Right lobe of liver (tissue), 6 donors: ENCODE results near the gene GCAT. TPM values are rescaled to one million over a fixed set of nuclear protein-coding genes. Genes with fewer than 3 reads are reported as not detected.

ENCODE experiments used
- ATAC-seq, 4 donors: fragments of 200-7000 bp; cut with Tn5 transposase; one replicate each; pipeline ENCODE4 v1.9.1; 2020; ENCODE audit warnings: mild to moderate bottlenecking in 4 of 4, moderate library complexity in 4 of 4
- DNase-seq, 3 donors: peaks; one replicate each; pipeline ENCODE4 v3.0.0-alpha.2; 2020
- H3K27ac ChIP-seq, 3 donors: fragments of 200-600 bp; one replicate each; pipeline ENCODE4 v1.8.0; 2022
- H3K27me3 ChIP-seq, 2 donors: fragments of 200-600 bp; one replicate each; pipeline ENCODE4 v1.8.0; 2022
- H3K36me3 ChIP-seq, 4 donors: fragments of 200-600 bp; sonication (generic) in 1 of 4; one replicate each; pipeline versions ENCODE4 v1.5.1 to v1.8.0; 2017 to 2022; ENCODE audit warnings: control low read depth in 1 of 4
- H3K4me1 ChIP-seq, 4 donors: fragments of 200-600 bp; sonication (generic) in 1 of 4; one replicate each; pipeline versions ENCODE4 v1.5.1 to v1.8.0; 2017 to 2022; ENCODE audit warnings: control low read depth in 1 of 4
- H3K4me3 ChIP-seq, 3 donors: fragments of 200-600 bp; one replicate each; pipeline ENCODE4 v1.8.0; 2022
- H3K9me3 ChIP-seq, 4 donors: fragments of 200-600 bp; sonication (generic) in 1 of 4; one replicate each; pipeline versions ENCODE4 v1.5.1 to v1.8.0; 2017 to 2022; ENCODE audit warnings: control low read depth in 1 of 4
- POLR2A ChIP-seq: fragments of 450-650 bp; IDR thresholded peaks from one replicate; pipeline ENCODE4 v1.6.1; 2017; ENCODE audit warnings: antibody characterized with exemption, mild to moderate bottlenecking
- WGBS: methylation state at CpG from one replicate; pipeline ENCODE4 v1.1.6; 2018; ENCODE audit warnings: low coverage, low lambda C conversion rate; ENCODE audit not compliant: insufficient coverage; ENCODE audit errors: missing lambda C conversion rate; 5-methylcytosine and 5-hydroxymethylcytosine counted together
- intact Hi-C, 2 donors: fragments of 100-400 bp; cut with DNase I; formaldehyde crosslinking; loops; one replicate each; pipeline versions ENCODE4 v1.11.2 to v1.14.1; 2022
- total RNA-seq, 6 experiments: library from RNA; depleted of rRNA in 2 of 6; stranded (reverse); fragments of >200 nt in 2 of 6; fragmentation: NEBNext Ultra II Directional in 3 of 6; extraction: Animal tissue kit (Norgen Biotek cat#: 25700) in 3 of 6; gene quantifications; one replicate each; pipeline versions ENCODE4 v1.1.0 to v1.2.4, GENCODE V29; 2016 to 2023
- TF ChIP-seq, protein P1 (sequence below), 4 donors: fragments of 200-600 bp in 3 of 4; fragments of 450-650 bp in 1 of 4; IDR thresholded peaks; one replicate each; pipeline versions ENCODE4 v1.5.1 to v1.8.0; 2016 to 2022; ENCODE audit warnings: antibody characterized with exemption in 4 of 4, mild to moderate bottlenecking in 2 of 4
- donor health status: DM: no; HTN: yes; CAD: no.
- donor health status: DM: no; HTN: no; CAD: no.
- donor health status: DM: no; HTN: no; CAD: no.
- donor health status: DM: no; HTN: yes; CAD: no.
- donor health status: DM: no; HTN: yes; CAD: no.

Gene GCAT
- total RNA-seq, 6 experiments from 2014 or later = 21.9 to 43.0 (median 29.8) TPM

DNA sequence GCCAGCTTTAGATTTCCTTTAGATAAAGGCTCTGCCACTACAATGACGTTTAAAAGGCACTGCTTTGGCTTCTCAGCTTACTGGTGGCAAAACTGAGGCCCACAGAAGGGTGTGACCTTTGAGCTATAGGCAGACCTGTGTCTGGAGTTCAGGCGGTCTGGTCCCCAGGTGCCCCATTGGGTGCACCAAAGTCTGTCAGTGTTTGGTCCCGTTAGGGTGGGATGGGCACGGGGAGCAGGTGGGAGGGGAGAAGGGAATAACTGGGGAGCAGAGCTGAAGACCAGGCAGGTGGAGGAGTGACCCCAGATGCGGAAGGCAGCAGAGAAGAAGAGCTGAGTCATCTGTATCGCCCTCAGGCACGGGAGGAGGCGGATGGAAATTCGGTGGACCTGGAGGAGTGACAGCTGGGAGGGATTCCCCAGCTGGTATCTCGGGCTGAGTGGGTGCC lies 45.3 kb upstream of the GCAT start:
- TF ChIP-seq, protein P1, sequence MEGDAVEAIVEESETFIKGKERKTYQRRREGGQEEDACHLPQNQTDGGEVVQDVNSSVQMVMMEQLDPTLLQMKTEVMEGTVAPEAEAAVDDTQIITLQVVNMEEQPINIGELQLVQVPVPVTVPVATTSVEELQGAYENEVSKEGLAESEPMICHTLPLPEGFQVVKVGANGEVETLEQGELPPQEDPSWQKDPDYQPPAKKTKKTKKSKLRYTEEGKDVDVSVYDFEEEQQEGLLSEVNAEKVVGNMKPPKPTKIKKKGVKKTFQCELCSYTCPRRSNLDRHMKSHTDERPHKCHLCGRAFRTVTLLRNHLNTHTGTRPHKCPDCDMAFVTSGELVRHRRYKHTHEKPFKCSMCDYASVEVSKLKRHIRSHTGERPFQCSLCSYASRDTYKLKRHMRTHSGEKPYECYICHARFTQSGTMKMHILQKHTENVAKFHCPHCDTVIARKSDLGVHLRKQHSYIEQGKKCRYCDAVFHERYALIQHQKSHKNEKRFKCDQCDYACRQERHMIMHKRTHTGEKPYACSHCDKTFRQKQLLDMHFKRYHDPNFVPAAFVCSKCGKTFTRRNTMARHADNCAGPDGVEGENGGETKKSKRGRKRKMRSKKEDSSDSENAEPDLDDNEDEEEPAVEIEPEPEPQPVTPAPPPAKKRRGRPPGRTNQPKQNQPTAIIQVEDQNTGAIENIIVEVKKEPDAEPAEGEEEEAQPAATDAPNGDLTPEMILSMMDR (IDR thresholded peaks at IDR 0.05) = no peak
- TF ChIP-seq POLR2A = no peak
- Histone ChIP-seq H3K36me3 (peaks cover 0 to 14% (median 10%) of the 10 kb centered on the region in 4 donors), H3K27me3 (no peaks in the 10 kb centered on the region), H3K27ac (no peak overlapping the region), H3K4me3 (no peak overlapping the region), H3K4me1 (peaks cover 0 to 31% (median 15%) of the 10 kb centered on the region in 4 donors), H3K9me3 (no peaks in the 10 kb centered on the region)
- ATAC-seq = no peak
- intact Hi-C loops = no loop called here
- 63% methylated on average over 8 of the region's 10 CpGs for WGBS
- no peak for DNase-seq

DNA sequence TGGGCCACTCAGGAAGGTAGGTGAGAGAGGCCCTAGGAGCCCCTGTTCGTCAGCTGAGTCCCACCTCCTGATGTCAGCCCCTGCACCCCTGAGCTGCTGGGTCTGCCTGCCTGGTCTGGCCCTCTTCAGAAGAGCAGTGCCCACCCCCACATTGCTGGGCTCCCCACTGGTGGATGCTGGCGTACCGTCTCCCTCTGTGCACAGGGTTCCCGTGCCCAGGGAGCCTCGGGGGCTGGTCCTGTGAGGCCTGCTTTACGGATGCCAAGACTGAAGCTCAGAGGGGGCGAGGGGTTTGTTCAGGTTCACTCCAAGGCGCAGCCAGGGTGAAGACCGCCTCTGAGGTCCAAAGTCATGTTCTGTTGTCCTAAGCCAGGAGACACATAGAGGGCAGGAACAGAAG lies 44.7 kb upstream of the GCAT start:
- TF ChIP-seq, protein P1 (IDR thresholded peaks at IDR 0.05) = no peak
- TF ChIP-seq POLR2A = no peak
- 80% methylated on average over 1 of the region's 9 CpGs for WGBS
- ATAC-seq = no peak

DNA sequence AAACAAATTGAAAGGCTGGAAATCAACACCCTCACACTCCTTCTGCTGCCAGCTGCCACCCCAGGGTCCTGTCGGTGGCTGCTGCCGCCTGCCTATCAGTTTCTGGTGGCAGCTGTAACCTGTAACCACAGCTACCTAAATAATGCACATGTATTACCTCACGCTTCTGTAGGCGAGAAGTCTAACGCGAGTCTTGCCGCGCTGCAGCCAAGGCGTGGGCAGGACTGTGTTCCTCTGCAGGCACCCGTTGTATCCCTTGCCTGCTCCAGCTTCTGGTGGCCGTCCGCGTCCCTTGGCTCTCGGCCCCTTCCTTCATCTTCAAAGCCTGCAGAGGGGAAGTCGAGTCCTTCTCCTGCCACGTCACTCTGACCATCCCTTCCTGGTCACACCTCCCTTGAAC lies 44.1 kb upstream of the GCAT start:
- no peak for TF ChIP-seq POLR2A
- TF ChIP-seq, protein P1 (IDR thresholded peaks at IDR 0.05) = no peak
- peaks cover 0 to 13% (median 7%) of the 10 kb centered on the region in 4 donors for H3K36me3 ChIP-seq
- 91% methylated on average over 16 of the region's 16 CpGs for WGBS

More for the DNA sequence above, 44.7 kb upstream of the GCAT start:
- no peak overlapping the region for H3K4me3 ChIP-seq
- H3K27me3 ChIP-seq = no peaks in the 10 kb centered on the region
- intact Hi-C loops = no loop called here
- DNase-seq = no peak
- no peak overlapping the region for H3K27ac ChIP-seq
- H3K9me3 ChIP-seq = no peaks in the 10 kb centered on the region
- peaks cover 0 to 30% (median 15%) of the 10 kb centered on the region in 4 donors for H3K4me1 ChIP-seq
- H3K36me3 ChIP-seq = peaks cover 0 to 13% (median 8%) of the 10 kb centered on the region in 4 donors

DNA sequence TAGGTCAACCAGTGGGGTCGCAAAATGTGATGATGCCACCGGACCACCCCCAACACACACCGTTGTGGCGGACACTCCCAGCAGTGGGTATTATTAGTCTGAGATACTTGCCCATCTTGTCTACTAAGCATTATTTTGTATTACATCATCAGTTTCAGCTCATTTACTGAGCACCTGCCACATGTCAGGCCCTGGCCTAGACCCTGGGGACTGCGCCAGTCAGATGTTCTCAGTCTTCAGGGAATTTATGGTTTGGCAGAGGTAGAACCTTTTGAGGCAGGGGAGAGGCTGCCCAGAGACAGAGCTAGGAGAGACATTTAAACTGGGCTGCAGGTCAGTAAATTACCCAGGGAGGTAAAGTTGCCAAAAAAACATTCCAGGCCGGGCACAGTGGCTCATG lies 43.1 kb upstream of the GCAT start:
- intact Hi-C loops = no loop called here
- ATAC-seq (no peak), DNase-seq (no peak)
- Histone ChIP-seq H3K4me3 (no peak overlapping the region), H3K27me3 (no peaks in the 10 kb centered on the region), H3K4me1 (peaks cover 0 to 17% (median 8%) of the 10 kb centered on the region in 4 donors), H3K9me3 (no peaks in the 10 kb centered on the region), H3K36me3 (peaks cover 0 to 12% (median 2%) of the 10 kb centered on the region in 4 donors), H3K27ac (no peak overlapping the region)
- 61% methylated on average over 6 of the region's 6 CpGs for WGBS
- no peak for TF ChIP-seq POLR2A
- TF ChIP-seq, protein P1 (IDR thresholded peaks at IDR 0.05) = no peak

More for the DNA sequence above, 44.1 kb upstream of the GCAT start:
- Histone ChIP-seq H3K27ac (no peak overlapping the region), H3K27me3 (no peaks in the 10 kb centered on the region), H3K4me3 (no peak overlapping the region), H3K4me1 (peaks cover 0 to 25% (median 12%) of the 10 kb centered on the region in 4 donors), H3K9me3 (no peaks in the 10 kb centered on the region)
- intact Hi-C loops = no loop called here
- no peak for DNase-seq
- no peak for ATAC-seq
